HCT116 (cell line): ENCODE results near the gene RAP1GAP2.

Experiments used
- CTCF ChIP-seq, 3 experiments: fragments of 200-600 bp in 1 of 3; sonication (generic) in 1 of 3; IDR thresholded peaks in 2 of 3; conservative IDR thresholded peaks in 1 of 3; 2 replicates each; pipeline ENCODE4 v1.5.1; 2012 to 2017; ENCODE audit warnings: low read depth in 2 of 3, low read length in 2 of 3, antibody characterized with exemption in 1 of 3, borderline replicate concordance in 1 of 3, control low read depth in 1 of 3, mild to moderate bottlenecking in 1 of 3, mixed read lengths in 1 of 3, mixed run types in 1 of 3, moderate library complexity in 1 of 3; ENCODE audit not compliant: insufficient read depth in 1 of 3
- EGR1 ChIP-seq: IDR thresholded peaks from 2 replicates; pipeline ENCODE4 v1.6.1; 2012; ENCODE audit warnings: low read depth
- EZH2phosphoT487 ChIP-seq: fragments of 200-600 bp; IDR thresholded peaks from 2 replicates; pipeline ENCODE4 v1.6.1; 2018; ENCODE audit warnings: antibody characterized with exemption, borderline replicate concordance
- REST ChIP-seq: IDR thresholded peaks from 2 replicates; pipeline ENCODE4 v1.6.1; 2012; ENCODE audit warnings: low read depth
- SP1 ChIP-seq: IDR thresholded peaks from 2 replicates; pipeline ENCODE4 v1.6.1; 2012; ENCODE audit warnings: low read depth
- TCF7L2 ChIP-seq: IDR thresholded peaks from 2 replicates; pipeline ENCODE4 v1.7.0; 2011; ENCODE audit warnings: borderline replicate concordance, inconsistent platforms; ENCODE audit not compliant: insufficient read depth, insufficient read length; ENCODE audit errors: extremely low read depth
- YY1 ChIP-seq: IDR thresholded peaks from 2 replicates; pipeline ENCODE4 v1.6.1; 2011; ENCODE audit warnings: low read length, low read depth, moderate library complexity, mild to moderate bottlenecking; ENCODE audit not compliant: insufficient replicate concordance; ENCODE audit errors: extremely low read depth

- no peak for TF ChIP-seq CTCF (IDR thresholded peaks at IDR 0.05 in 2 of 3, conservative IDR thresholded peaks at IDR 0.05 in 1 of 3; ENCODE audit: borderline replicate concordance in 1 of 3, insufficient read depth in 1 of 3, low read depth in 2 of 3, low read length in 2 of 3)
- TF ChIP-seq EZH2phosphoT487: no peak
- no peak for TF ChIP-seq EGR1
- TF ChIP-seq YY1: no peak
- no peak for TF ChIP-seq TCF7L2
- no peak for TF ChIP-seq SP1
- no peak for TF ChIP-seq REST
Observed at GRCh38 chr17:2841606-2842005, 45.4 kb downstream of the RAP1GAP2 start.
